ENCODE measurements around the gene ROS1.
"Not testable (repeated sequence)": the region's sequence is repeated elsewhere in the genome, so short reads cannot be mapped to it uniquely, and the experiment has no call there.

The ROS1 gene

DNA sequence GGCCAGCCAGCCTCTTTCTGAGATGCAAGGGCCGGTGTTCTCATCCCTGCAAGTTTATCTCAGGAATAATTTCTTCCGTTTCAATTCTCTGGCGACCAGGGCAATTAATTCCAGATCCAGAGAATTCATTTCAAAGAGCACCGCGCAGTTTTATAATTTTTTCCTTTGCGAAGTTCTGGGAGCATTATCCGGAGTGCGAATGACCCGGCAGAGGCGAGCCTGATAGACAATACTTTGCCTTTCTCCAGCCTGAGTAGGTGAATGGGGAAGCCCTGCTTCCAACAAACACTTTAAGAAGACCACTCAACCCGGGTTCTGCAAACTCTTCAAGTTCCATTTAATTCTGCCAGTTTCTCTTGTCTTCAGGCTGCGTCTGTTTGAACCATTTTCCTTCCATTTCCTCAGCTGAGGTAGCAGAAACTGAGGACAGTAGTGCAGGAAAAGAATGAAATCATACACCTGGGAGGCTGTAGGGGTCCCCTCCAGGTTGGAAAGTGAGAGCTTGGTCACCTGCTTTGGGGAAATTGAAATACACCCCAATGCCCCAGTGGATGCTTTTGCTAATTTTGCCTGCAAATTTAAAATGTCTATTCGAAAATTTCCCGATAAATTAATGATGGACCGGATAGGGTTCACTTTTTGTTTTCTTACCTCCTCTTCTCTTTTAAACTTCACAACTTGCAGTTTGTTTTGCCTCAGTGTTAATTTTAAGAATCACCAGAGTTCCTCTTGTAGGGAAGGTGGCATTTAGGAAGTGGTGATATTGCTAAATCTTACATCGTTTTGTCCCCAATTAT, 159.3 kb downstream of the ROS1 start:
- DNase-seq, result no peak

DNA sequence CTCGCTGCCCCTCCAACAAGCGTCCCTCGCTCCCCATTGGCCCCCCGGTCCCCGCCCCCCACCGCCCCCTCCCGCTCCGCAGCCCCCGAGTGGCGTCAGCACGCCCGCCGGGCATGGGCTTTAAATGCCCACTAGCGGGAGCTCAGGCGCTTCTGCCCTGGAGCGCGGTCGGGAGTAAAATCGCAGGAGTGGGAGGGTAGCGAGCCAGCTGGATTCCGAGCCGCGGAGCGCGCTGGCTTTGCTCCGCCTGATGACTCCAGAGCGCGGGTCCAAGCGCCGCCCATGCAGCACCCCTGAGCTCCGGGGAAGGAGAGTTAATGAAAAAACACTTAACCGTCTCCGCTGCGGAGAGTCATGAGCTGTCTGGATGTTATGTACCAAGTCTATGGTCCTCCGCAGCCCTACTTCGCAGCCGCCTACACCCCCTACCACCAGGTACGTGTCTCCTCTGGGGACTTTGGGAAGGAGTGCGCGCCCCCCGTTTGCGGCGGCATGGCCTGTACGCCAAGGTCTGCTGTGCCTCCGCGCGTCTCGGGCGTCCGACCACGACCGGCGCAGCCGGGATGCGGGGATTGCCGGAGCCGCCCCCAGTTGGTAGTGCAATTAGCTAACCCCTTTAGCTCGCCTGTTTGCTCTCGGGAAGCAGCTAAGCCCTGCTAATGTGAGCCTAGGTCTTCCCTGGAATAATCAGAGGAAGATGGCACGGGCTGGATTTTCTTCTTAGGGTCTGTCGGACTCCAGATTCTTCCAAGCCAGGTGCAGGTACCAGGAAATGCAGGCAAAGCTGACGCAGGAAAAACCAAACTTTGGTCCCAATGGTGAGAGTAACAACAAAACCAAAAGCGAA, 160.1 kb downstream of the ROS1 start, which contains the start of gene VGLL2:
Gene VGLL2 (plus strand): TSS at position 149 of the 847 bp plus-strand sequence. CDS start 206 bp downstream, at position 355.
- DNase-seq, result peak in 3 of 4 experiments; percentile 2 to 11 (median 3)

DNA sequence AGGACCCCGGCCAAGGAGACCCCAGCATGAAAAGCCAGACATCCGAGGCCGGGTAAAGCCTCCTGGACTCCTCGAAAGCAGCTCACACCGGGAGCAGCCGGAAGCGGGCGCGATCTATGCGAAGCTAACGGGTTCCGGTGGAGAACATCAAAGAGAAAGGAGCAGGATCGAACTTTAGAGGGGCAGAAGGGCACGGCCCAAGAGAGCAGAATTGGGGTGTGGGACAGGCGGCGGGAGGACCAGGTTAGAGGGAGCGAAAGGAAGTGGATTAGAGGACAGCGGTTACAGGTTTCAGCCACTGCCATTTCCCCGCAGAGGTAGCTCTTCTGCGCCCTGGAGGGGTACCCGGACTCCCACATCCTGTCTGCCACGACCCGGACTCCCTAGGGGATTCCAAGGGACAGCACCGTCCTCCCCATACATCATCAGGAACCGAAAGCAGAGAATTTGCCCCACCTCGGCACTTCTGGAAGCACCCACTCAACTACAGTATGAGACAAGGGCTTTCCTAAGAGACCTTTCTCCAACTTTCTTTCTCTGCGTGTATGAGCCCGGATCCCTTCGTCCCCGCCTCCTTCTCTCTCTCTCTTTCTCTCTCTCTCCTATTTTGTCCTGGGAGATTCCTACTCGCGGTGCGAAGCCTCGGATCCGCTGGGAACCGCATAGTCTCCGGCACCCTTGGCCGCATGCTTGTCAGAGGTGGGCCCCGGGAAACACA, 160.9 kb downstream of the ROS1 start:
- DNase-seq, result no peak

DNA sequence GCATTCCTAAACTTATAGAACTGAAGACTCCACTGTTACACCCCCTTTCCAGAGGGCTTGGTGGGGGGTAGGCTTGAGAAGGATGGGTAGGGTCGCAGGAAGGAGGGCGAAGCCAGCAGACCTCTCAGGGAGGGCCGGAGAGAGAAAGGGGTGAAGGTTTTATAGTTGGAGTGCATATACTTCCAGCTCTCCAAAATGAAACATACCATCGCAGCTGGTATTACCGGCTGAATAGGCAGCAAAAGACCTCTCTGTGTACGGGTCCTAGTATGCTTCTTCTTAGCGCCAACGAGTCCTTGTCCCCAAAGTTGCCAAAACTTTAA, 161.4 kb downstream of the ROS1 start:
- no peak for DNase-seq

DNA sequence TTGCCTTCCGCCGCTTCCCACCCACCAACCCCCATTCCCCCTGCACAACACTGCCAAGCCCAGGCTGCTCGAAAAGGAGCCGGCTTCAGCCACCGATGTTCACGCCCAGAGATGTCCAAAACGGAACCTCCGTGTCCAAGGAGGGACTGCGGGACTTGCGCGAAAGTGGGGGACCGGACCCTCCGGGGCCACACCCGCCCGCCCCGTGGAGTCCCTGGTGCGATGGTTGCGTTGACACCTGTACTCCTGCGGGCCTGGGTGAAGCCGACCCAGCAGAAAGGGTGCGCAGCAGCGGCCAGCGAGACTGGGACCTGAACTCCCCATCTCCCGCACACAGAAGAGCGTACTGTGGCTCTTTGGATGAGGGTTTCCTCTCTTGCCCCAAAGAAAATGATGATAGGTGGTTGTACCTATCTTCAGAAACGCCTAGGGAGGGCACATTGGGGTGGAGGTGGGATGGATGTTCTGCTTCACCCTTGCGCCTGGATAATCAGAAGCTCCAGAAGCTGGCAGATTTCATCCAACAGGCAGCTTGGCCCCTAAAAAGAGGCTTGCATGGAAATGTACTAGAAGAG, 162.3 kb downstream of the ROS1 start:
- DNase-seq, result no peak

DNA sequence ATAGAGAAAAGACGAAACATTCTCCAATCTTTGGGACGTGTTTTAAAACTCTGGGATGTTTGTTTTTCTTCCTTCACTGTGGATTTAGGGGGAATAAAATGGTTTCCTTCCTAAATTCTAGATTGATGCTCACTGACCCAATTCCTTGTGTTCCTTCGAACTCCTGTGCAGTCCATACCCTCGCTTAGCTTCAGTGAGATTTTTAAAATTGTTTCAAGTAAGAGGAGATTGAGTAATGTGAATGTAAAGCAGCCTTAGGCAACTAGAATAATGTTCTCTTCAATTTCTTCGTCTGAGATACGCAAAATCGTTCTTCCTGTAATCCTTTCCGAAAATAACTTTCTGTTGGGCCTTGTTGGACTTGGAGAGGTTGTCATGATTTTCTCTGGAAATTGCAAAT, 162.9 kb downstream of the ROS1 start:
- no peak for DNase-seq

DNA sequence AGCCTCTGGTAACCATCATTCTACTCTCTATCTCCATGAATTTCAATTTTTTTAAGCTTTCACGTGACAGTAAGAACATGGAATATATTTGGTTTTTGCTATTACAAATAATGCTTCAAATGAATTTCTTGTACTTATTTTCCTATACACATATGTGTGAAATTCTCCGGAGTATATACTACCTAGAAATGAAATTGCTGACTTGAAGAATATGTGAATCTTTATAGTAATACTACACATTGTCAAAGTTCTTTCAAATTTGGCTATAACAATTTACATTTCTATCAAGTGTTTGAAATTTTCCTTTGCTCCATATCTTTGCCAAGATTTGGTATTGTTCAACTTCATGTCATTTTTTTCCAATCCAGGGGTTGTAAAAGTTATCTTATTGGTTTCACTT, 172.0 kb downstream of the ROS1 start:
- DNase-seq, result no peak

DNA sequence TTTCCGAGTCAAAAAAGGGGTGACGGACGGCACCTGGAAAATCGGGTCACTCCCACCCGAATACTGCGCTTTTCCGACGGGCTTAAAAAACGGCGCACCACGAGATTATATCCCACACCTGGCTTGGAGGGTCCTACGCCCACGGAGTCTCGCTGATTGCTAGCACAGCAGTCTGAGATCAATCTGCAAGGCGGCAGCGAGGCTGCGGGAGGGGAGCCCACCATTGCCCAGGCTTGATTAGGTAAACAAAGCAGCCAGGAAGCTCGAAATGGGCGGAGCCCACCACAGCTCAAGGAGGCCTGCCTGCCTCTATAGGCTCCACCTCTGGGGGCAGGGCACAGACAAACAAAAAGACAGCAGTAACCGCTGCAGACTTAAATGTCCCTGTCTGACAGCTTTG, 180.8 kb downstream of the ROS1 start:
- DNase-seq, result not testable (repeated sequence)

DNA sequence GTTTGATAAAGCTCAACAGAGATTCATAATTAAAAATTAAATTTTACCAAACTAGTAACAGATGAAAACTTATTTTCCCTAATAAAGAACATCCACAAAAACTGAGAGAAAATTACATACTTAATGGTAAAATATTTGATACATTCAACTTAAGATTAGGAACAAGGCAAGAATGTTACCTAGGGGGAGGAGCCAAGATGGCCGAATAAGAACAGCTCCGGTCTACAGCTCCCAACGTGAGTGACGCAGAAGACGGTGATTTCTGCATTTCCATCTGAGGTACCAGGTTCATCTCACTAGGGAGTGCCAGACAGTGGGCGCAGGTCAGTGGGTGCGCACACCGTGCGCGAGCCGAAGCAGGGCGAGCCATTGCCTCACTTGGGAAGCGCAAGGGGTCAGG, 181.2 kb downstream of the ROS1 start:
- not testable (repeated sequence) for DNase-seq

All from suppressor macrophage (primary cell).